GM21515 (cell line): Measurements from ENCODE around the gene SVIL.
"Not testable (repeated sequence)": the region's sequence is repeated elsewhere in the genome, so short reads cannot be mapped to it uniquely, and the experiment has no call there.

Experiments used
- ATAC-seq: cut with Tn5 transposase; IDR thresholded peaks from one replicate; pipeline ENCODE4 v1.9.1; 2021; ENCODE audit not compliant: unreplicated experiment

SVIL gene

GRCh38 chr10:29522918-29523317, 111.9 kb downstream of the SVIL start:
- no peak for ATAC-seq

- no peak for ATAC-seq
These were observed 112.5 kb downstream of the SVIL start for GRCh38 chr10:29522061-29522855.

GRCh38 chr10:29519659-29520058, 115.1 kb downstream of the SVIL start:
- ATAC-seq, result no peak

- no peak for ATAC-seq
These were observed 117.3 kb downstream of the SVIL start for GRCh38 chr10:29517352-29517923.

- ATAC-seq, result not testable (repeated sequence)
These were observed 118.3 kb downstream of the SVIL start for GRCh38 chr10:29516309-29516932.

GRCh38 chr10:29515879-29516278, 118.9 kb downstream of the SVIL start:
- not testable (repeated sequence) for ATAC-seq

- not testable (repeated sequence) for ATAC-seq
These were observed 119.7 kb downstream of the SVIL start for GRCh38 chr10:29515104-29515503.

GRCh38 chr10:29514306-29514705, 120.5 kb downstream of the SVIL start:
- ATAC-seq, result no peak

GRCh38 chr10:29512425-29512974, 122.3 kb downstream of the SVIL start:
- ATAC-seq, result no peak

GRCh38 chr10:29511806-29512205, 123.0 kb downstream of the SVIL start:
- not testable (repeated sequence) for ATAC-seq

- ATAC-seq, result not testable (repeated sequence)
These were observed 124.2 kb downstream of the SVIL start for GRCh38 chr10:29510483-29511157.

- peak; percentile 56 for ATAC-seq
These were observed 126.1 kb downstream of the SVIL start for GRCh38 chr10:29508554-29509244.

- ATAC-seq, result not testable (repeated sequence)
These were observed 127.0 kb downstream of the SVIL start for GRCh38 chr10:29507750-29508149.

GRCh38 chr10:29506324-29506921, 128.3 kb downstream of the SVIL start:
- ATAC-seq, result not testable (repeated sequence)

- no peak for ATAC-seq
These were observed 132.4 kb downstream of the SVIL start for GRCh38 chr10:29502351-29502750.

GRCh38 chr10:29501692-29502091, 133.1 kb downstream of the SVIL start:
- ATAC-seq, result no peak

- ATAC-seq, result no peak
These were observed 134.7 kb downstream of the SVIL start for GRCh38 chr10:29499993-29500537.

GRCh38 chr10:29496341-29497162, 138.2 kb downstream of the SVIL start:
- no peak for ATAC-seq

GRCh38 chr10:29495366-29495765, 139.4 kb downstream of the SVIL start:
- ATAC-seq, result no peak
